Measurements from ENCODE around the gene ZEB1.

The ZEB1 gene

GRCh38 chr10:31343009-31343408 is 24.0 kb downstream of the ZEB1 start:
- Histone ChIP-seq H3K4me3 (IDR thresholded peaks at IDR 0.05; ENCODE audit: insufficient read depth, low read depth, low read length) (no peak overlapping the region), H3K4me1 (ENCODE audit: low read depth, poor library complexity, severe bottlenecking) (peaks cover 25% of the 10 kb centered on the region), H2AFZ (ENCODE audit: low read depth) (no peak overlapping the region), H3K27me3 (ENCODE audit: insufficient read depth, low read depth) (no peaks in the 10 kb centered on the region), H3K36me3 (ENCODE audit: insufficient read depth) (no peaks in the 10 kb centered on the region), H4K20me1 (ENCODE audit: insufficient read depth) (peaks cover 22% of the 10 kb centered on the region), H3K27ac (no peak overlapping the region), H3K9ac (no peak overlapping the region), H3K79me2 (ENCODE audit: insufficient read depth, low read depth) (peaks cover 82% of the 10 kb centered on the region), H3K4me2 (no peak overlapping the region)
- no peak for TF ChIP-seq CTCF (conservative IDR thresholded peaks at IDR 0.05; ENCODE audit: low read depth, low read length)

- Histone ChIP-seq H4K20me1 (ENCODE audit: insufficient read depth) (peaks cover 22% of the 10 kb centered on the region), H3K9ac (no peak overlapping the region), H3K79me2 (ENCODE audit: insufficient read depth, low read depth) (peaks cover 82% of the 10 kb centered on the region), H3K4me2 (no peak overlapping the region), H3K36me3 (ENCODE audit: insufficient read depth) (no peaks in the 10 kb centered on the region), H3K4me3 (IDR thresholded peaks at IDR 0.05; ENCODE audit: insufficient read depth, low read depth, low read length) (no peak overlapping the region), H3K4me1 (ENCODE audit: low read depth, poor library complexity, severe bottlenecking) (peaks cover 30% of the 10 kb centered on the region), H3K27ac (no peak overlapping the region), H2AFZ (ENCODE audit: low read depth) (no peak overlapping the region), H3K27me3 (ENCODE audit: insufficient read depth, low read depth) (no peaks in the 10 kb centered on the region)
- no peak for TF ChIP-seq CTCF (conservative IDR thresholded peaks at IDR 0.05; ENCODE audit: low read depth, low read length)
Measured at GRCh38 chr10:31343551-31343950, 24.5 kb downstream of the ZEB1 start.

DNA sequence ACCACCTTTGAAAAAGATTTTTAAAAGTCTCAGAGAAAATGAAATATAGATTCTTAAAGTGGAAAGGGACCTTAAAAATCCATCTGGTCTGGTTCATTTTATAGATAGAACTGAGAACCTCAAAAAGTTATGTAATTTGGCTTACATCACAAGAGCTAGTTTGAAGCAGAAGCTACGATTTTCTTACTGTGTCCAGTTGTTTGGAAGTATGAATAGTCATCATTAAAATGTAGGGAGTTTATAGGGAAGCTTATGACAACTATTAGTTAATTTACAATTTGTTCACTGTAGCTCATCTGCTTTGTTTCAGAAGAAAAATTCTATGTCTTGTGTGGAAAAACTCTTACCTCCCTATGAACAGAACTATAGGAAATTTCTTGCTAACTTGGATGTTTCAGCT is 26.9 kb downstream of the ZEB1 start:
- Histone ChIP-seq H4K20me1 (ENCODE audit: insufficient read depth) (peaks cover 22% of the 10 kb centered on the region), H3K4me2 (no peak overlapping the region)
- no peak for TF ChIP-seq CTCF (conservative IDR thresholded peaks at IDR 0.05; ENCODE audit: low read depth, low read length)

DNA sequence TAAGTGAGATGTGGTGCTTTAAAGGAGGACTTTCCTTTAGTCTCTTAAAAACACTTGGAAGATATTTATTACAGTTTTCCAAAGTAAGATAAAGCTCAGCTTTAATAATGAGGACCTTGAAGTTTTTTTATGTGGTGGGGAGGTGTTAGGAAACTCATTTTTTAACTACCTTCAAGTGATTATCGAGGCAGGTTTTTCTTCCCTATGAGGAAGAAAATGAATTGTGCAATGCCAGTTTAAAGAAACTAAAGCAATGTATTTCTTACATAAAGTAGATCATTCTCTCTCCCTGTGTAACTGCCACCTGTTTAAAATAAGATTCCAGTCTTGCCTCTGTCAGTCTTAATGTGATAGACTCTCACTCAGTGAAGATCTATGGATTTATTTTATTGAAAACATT is 27.9 kb downstream of the ZEB1 start:
- Histone ChIP-seq H3K4me1 (ENCODE audit: low read depth, poor library complexity, severe bottlenecking) (peaks cover 44% of the 10 kb centered on the region), H4K20me1 (ENCODE audit: insufficient read depth) (peaks cover 22% of the 10 kb centered on the region), H3K27ac (no peak overlapping the region), H3K4me3 (IDR thresholded peaks at IDR 0.05; ENCODE audit: insufficient read depth, low read depth, low read length) (no peak overlapping the region), H3K36me3 (ENCODE audit: insufficient read depth) (no peaks in the 10 kb centered on the region), H3K4me2 (no peak overlapping the region), H2AFZ (ENCODE audit: low read depth) (no peak overlapping the region), H3K9ac (no peak overlapping the region), H3K27me3 (ENCODE audit: insufficient read depth, low read depth) (no peaks in the 10 kb centered on the region), H3K79me2 (ENCODE audit: insufficient read depth, low read depth) (peaks cover 83% of the 10 kb centered on the region)
- no peak for TF ChIP-seq CTCF (conservative IDR thresholded peaks at IDR 0.05; ENCODE audit: low read depth, low read length)

More for the DNA sequence above, 26.9 kb downstream of the ZEB1 start:
- no peak overlapping the region for H3K9ac ChIP-seq
- peaks cover 82% of the 10 kb centered on the region for H3K79me2 ChIP-seq (ENCODE audit: insufficient read depth, low read depth)
- no peaks in the 10 kb centered on the region for H3K27me3 ChIP-seq (ENCODE audit: insufficient read depth, low read depth)
- no peak overlapping the region for H2AFZ ChIP-seq (ENCODE audit: low read depth)
- H3K4me3 ChIP-seq (IDR thresholded peaks at IDR 0.05; ENCODE audit: insufficient read depth, low read depth, low read length) = no peak overlapping the region
- H3K36me3 ChIP-seq (ENCODE audit: insufficient read depth) = no peaks in the 10 kb centered on the region
- no peak overlapping the region for H3K27ac ChIP-seq
- H3K4me1 ChIP-seq (ENCODE audit: low read depth, poor library complexity, severe bottlenecking) = peaks cover 40% of the 10 kb centered on the region
